OCI-LY3 (cell line): ENCODE data around the gene IFT122.

ENCODE experiments used
- H2AFZ ChIP-seq: fragments of 200-600, 300-600 bp; shearing (Covaris generic); 2 replicates; pipeline ENCODE4 v1.6.0; 2014; ENCODE audit warnings: antibody characterized with exemption, low read depth, low read length
- H3K27ac ChIP-seq: fragments of 200-600, 300-600 bp; sonication (generic); 2 replicates; pipeline ENCODE4 v1.5.1; 2014; ENCODE audit warnings: mild to moderate bottlenecking, low read length, moderate library complexity, mixed read lengths
- H3K27me3 ChIP-seq: fragments of 200-600, 300-600 bp; sonication (generic); 2 replicates; pipeline ENCODE4 v1.6.1; 2014; ENCODE audit warnings: low read depth, low read length, mixed read lengths
- H3K36me3 ChIP-seq: fragments of 200-600, 300-600 bp; sonication (generic); replicated peaks from 2 replicates; pipeline ENCODE3; 2014; ENCODE audit warnings: low read depth, low read length, mixed read lengths
- H3K4me1 ChIP-seq: fragments of 300-600, 200-600 bp; sonication (generic); 2 replicates; pipeline ENCODE4 v1.6.1; 2014; ENCODE audit warnings: low read length, mixed read lengths
- H3K4me2 ChIP-seq: fragments of 200-600, 300-600 bp; sonication (generic); 2 replicates; pipeline ENCODE4 v1.6.1; 2014; ENCODE audit warnings: low read length, mixed read lengths
- H3K4me3 ChIP-seq: fragments of 300-600, 200-600 bp; sonication (generic); 2 replicates; pipeline ENCODE4 v1.5.1; 2014; ENCODE audit warnings: antibody characterized with exemption, mild to moderate bottlenecking, low read length, moderate library complexity
- H3K79me2 ChIP-seq: fragments of 300-600, 200-600 bp; shearing (Covaris generic); 2 replicates; pipeline ENCODE4 v1.6.1; 2014; ENCODE audit warnings: mild to moderate bottlenecking, low read length, mixed read lengths
- H3K9ac ChIP-seq: fragments of 300-600, 200-600 bp; shearing (Covaris generic); 2 replicates; pipeline ENCODE4 v1.6.0; 2014; ENCODE audit warnings: mild to moderate bottlenecking, low read length, moderate library complexity
- H3K9me3 ChIP-seq: fragments of 200-600, 300-600 bp; shearing (Covaris generic); 2 replicates; pipeline ENCODE4 v1.6.1; 2014; ENCODE audit warnings: low read length, mixed read lengths; ENCODE audit not compliant: insufficient read depth
- H4K20me1 ChIP-seq: fragments of 200-600, 300-600 bp; sonication (generic); 2 replicates; pipeline ENCODE4 v1.6.1; 2016; ENCODE audit warnings: low read length, mixed read lengths; ENCODE audit not compliant: insufficient read depth
- CTCF ChIP-seq: fragments of 200-600, 300-600 bp; sonication (generic); IDR thresholded peaks from 2 replicates; pipeline ENCODE4 v1.5.1; 2014; ENCODE audit warnings: antibody characterized with exemption, low read length, low read depth
- EZH2phosphoT487 ChIP-seq: fragments of 200-600 bp; shearing (Covaris generic); IDR thresholded peaks from 2 replicates; pipeline ENCODE4 v1.6.1; 2018; ENCODE audit warnings: antibody characterized with exemption, mixed run types, low read depth

The IFT122 gene

GRCh38 chr3:129445471-129445870 is 5.4 kb downstream of the IFT122 start:
- Histone ChIP-seq H3K27me3 (no peaks in the 10 kb centered on the region), H3K4me1 (peaks cover 10% of the 10 kb centered on the region), H3K9ac (no peak overlapping the region), H3K4me3 (no peak overlapping the region), H3K36me3 (no peaks in the 10 kb centered on the region), H2AFZ (no peak overlapping the region), H3K27ac (no peak overlapping the region), H3K79me2 (peaks cover 9% of the 10 kb centered on the region), H3K4me2 (no peak overlapping the region), H4K20me1 (no peaks in the 10 kb centered on the region), H3K9me3 (no peaks in the 10 kb centered on the region)
- no peak for TF ChIP-seq CTCF
- no peak for TF ChIP-seq EZH2phosphoT487

DNA sequence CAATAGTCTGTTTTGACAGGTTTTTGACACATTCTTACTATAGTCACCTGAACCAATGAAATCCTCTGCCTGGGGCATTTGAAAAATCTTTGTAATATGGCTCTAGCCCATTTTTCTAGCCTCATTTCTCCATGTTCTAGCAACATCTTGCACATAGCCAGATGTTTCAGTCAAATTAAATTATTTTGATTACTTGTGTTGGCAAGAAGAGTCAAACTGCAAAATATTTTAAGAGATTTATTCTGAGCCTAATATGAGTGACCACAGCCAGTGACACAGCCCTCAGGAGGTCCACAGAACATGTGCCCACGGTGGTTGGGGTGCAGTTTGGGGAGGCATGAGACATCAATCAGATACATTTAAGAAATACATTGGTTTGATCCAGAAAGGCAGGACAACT is 6.9 kb downstream of the IFT122 start:
- TF ChIP-seq CTCF (no peak), EZH2phosphoT487 (no peak)
- Histone ChIP-seq H3K9ac (no peak overlapping the region), H3K4me1 (no peaks in the 10 kb centered on the region), H3K79me2 (no peaks in the 10 kb centered on the region), H3K27me3 (no peaks in the 10 kb centered on the region), H3K27ac (no peak overlapping the region), H3K9me3 (no peaks in the 10 kb centered on the region), H3K4me3 (no peak overlapping the region), H3K4me2 (no peak overlapping the region), H3K36me3 (no peaks in the 10 kb centered on the region), H4K20me1 (no peaks in the 10 kb centered on the region), H2AFZ (no peak overlapping the region)

GRCh38 chr3:129448186-129448895 is 8.3 kb downstream of the IFT122 start:
- Histone ChIP-seq H3K9me3 (no peaks in the 10 kb centered on the region), H4K20me1 (no peaks in the 10 kb centered on the region), H3K79me2 (no peaks in the 10 kb centered on the region), H3K27me3 (no peaks in the 10 kb centered on the region), H3K9ac (no peak overlapping the region), H3K4me2 (no peak overlapping the region), H3K4me1 (no peaks in the 10 kb centered on the region), H2AFZ (no peak overlapping the region), H3K4me3 (no peak overlapping the region), H3K27ac (no peak overlapping the region), H3K36me3 (no peaks in the 10 kb centered on the region)
- TF ChIP-seq CTCF, result no peak
- no peak for TF ChIP-seq EZH2phosphoT487

GRCh38 chr3:129449279-129450115 is 9.5 kb downstream of the IFT122 start:
- Histone ChIP-seq H3K4me1 (no peaks in the 10 kb centered on the region), H3K4me3 (no peak overlapping the region), H3K36me3 (no peaks in the 10 kb centered on the region), H2AFZ (no peak overlapping the region), H3K27ac (no peak overlapping the region), H3K9me3 (no peaks in the 10 kb centered on the region), H3K27me3 (no peaks in the 10 kb centered on the region), H3K79me2 (no peaks in the 10 kb centered on the region), H3K9ac (no peak overlapping the region), H4K20me1 (no peaks in the 10 kb centered on the region), H3K4me2 (no peak overlapping the region)
- TF ChIP-seq EZH2phosphoT487, result no peak
- TF ChIP-seq CTCF, result no peak
